Measurements from ENCODE around the gene CPT1C. TPM values are rescaled to one million over a fixed set of nuclear protein-coding genes. Genes with fewer than 3 reads are reported as not detected.
A peak's percentile ranks its signal among the peaks of the same experiment; 100 is the strongest.

The CPT1C gene
- total RNA-seq, 2 experiments from 2014 or later = 0.47 to 0.59 TPM

DNA sequence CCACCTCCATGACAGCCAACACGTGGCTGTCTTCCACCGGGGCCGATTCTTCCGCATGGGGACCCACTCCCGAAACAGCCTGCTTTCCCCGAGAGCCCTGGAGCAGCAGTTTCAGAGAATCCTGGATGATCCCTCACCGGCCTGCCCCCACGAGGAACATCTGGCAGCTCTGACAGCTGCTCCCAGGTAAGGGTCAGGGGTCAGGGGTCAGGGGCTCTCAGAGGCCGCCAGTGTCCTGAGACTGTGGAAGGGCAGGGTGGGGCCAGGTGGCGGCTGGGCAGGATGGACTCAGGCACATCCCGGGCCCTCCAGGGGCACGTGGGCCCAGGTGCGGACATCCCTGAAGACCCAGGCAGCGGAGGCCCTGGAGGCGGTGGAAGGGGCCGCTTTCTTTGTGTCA, 15.0 kb downstream of the CPT1C start:
- H3K27me3 ChIP-seq (ENCODE audit: control insufficient read depth in 1 of 2, insufficient read depth in 2 of 2, low read length in 2 of 2) = peaks cover 0 to 4% of the 10 kb centered on the region in 2 experiments
- no peaks in the 10 kb centered on the region for H3K4me1 ChIP-seq (ENCODE audit: insufficient read depth, low read length)
- Mint-ChIP-seq H3K27me3 (peaks cover 7% of the 10 kb centered on the region), H3K9me3 (no peaks in the 10 kb centered on the region), H3K4me1 (ENCODE audit: low read depth) (no peaks in the 10 kb centered on the region), H3K27ac (no peak overlapping the region), H3K36me3 (ENCODE audit: low read depth) (no peaks in the 10 kb centered on the region), H3K4me3 (no peak overlapping the region)
- no peak overlapping the region for H3K4me3 ChIP-seq (ENCODE audit: low read length)
- ChIA-PET CTCF (no interaction called here), POLR2A (no interaction called here)
- H3K27ac ChIP-seq (ENCODE audit: low read depth in 1 of 2, low read length in 2 of 2) = no peak overlapping the region
- intact Hi-C loops (cut with DNase I, micrococcal nuclease) = no loop called here
- TF ChIP-seq, protein P1, sequence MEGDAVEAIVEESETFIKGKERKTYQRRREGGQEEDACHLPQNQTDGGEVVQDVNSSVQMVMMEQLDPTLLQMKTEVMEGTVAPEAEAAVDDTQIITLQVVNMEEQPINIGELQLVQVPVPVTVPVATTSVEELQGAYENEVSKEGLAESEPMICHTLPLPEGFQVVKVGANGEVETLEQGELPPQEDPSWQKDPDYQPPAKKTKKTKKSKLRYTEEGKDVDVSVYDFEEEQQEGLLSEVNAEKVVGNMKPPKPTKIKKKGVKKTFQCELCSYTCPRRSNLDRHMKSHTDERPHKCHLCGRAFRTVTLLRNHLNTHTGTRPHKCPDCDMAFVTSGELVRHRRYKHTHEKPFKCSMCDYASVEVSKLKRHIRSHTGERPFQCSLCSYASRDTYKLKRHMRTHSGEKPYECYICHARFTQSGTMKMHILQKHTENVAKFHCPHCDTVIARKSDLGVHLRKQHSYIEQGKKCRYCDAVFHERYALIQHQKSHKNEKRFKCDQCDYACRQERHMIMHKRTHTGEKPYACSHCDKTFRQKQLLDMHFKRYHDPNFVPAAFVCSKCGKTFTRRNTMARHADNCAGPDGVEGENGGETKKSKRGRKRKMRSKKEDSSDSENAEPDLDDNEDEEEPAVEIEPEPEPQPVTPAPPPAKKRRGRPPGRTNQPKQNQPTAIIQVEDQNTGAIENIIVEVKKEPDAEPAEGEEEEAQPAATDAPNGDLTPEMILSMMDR (IDR thresholded peaks at IDR 0.05) = no peak
- DNase-seq (no peak), ATAC-seq (ENCODE audit: poor library complexity) (no peak)
- H3K9me3 ChIP-seq (ENCODE audit: control insufficient read depth in 1 of 2, insufficient read depth in 1 of 2, low read length in 2 of 2) = no peaks in the 10 kb centered on the region
- H3K36me3 ChIP-seq (ENCODE audit: insufficient read depth, low read length) = no peaks in the 10 kb centered on the region

DNA sequence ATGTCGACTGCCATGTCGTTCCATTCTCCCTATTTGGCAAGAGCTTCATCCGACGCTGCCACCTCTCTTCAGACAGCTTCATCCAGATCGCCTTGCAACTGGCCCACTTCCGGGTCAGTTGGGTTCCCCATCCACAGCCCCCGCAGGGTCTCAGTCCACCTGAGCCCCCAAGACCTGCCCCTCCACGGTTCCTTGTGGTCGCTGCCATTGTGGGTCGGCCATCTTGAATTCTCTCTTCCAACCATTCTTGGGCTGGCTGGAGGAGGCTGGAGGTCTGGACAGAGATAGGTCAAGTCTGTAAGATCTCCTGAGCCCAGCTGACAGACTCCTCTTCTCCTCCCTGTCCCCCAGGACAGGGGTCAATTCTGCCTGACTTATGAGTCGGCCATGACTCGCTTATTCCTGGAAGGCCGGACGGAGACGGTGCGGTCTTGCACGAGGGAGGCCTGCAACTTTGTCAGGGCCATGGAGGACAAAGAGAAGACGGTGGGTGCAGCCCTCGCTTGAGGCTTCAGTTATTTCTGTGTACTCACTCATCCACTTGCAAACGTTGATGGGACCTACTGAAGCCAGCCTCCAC, 19.5 kb downstream of the CPT1C start:
- Histone ChIP-seq H3K36me3 (ENCODE audit: insufficient read depth, low read length) (no peaks in the 10 kb centered on the region), H3K4me3 (ENCODE audit: low read length) (no peak overlapping the region), H3K9me3 (ENCODE audit: control insufficient read depth in 1 of 2, insufficient read depth in 1 of 2, low read length in 2 of 2) (no peaks in the 10 kb centered on the region), H3K4me1 (ENCODE audit: insufficient read depth, low read length) (no peaks in the 10 kb centered on the region), H3K27ac (ENCODE audit: low read depth in 1 of 2, low read length in 2 of 2) (no peak overlapping the region), H3K27me3 (ENCODE audit: control insufficient read depth in 1 of 2, insufficient read depth in 2 of 2, low read length in 2 of 2) (no peaks in the 10 kb centered on the region)
- ATAC-seq (ENCODE audit: poor library complexity) = no peak
- H3K4me3 Mint-ChIP-seq = no peak overlapping the region
- no peaks in the 10 kb centered on the region for H3K9me3 Mint-ChIP-seq
- intact Hi-C loops (cut with DNase I, micrococcal nuclease) = no loop called here
- no peaks in the 10 kb centered on the region for H3K4me1 Mint-ChIP-seq (ENCODE audit: low read depth)
- no peak overlapping the region for H3K27ac Mint-ChIP-seq
- H3K36me3 Mint-ChIP-seq (ENCODE audit: low read depth) = no peaks in the 10 kb centered on the region
- POLR2A ChIA-PET = no interaction called here
- no peak for DNase-seq
- TF ChIP-seq, protein P1 (IDR thresholded peaks at IDR 0.05) = no peak
- CTCF ChIA-PET = no interaction called here
- H3K27me3 Mint-ChIP-seq = no peaks in the 10 kb centered on the region

DNA sequence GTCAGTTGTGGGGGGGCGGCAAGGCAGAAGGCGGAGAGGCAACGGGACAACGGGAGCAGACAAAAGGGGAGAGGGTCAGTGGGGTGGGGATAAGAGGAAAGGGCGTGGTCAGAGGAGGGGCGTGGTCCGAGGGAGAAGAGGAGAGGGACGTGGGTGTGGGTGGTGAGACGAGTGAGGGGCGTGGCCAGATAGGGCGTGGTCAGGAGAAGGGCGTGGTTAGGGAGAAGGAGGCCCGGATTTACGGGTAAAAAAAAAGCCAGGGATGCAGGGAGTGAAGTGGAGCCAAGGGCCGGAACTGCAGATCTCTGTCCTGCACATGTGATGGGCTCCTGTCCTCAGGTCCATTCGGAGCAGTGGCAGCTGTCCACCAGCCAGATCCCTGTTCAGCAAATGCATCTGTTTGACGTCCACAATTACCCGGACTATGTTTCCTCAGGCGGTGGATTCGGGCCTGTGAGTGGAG, 21.5 kb downstream of the CPT1C start:
- intact Hi-C loops (cut with DNase I, micrococcal nuclease) = no loop called here
- ATAC-seq (ENCODE audit: poor library complexity) (no peak), DNase-seq (peak in 1 of 14 experiments; percentile 42)
- Histone ChIP-seq H3K36me3 (ENCODE audit: insufficient read depth, low read length) (no peaks in the 10 kb centered on the region), H3K27ac (ENCODE audit: low read depth in 1 of 2, low read length in 2 of 2) (no peak overlapping the region), H3K4me1 (ENCODE audit: insufficient read depth, low read length) (peaks cover 4% of the 10 kb centered on the region), H3K9me3 (ENCODE audit: control insufficient read depth in 1 of 2, insufficient read depth in 1 of 2, low read length in 2 of 2) (no peaks in the 10 kb centered on the region), H3K4me3 (ENCODE audit: low read length) (no peak overlapping the region), H3K27me3 (ENCODE audit: control insufficient read depth in 1 of 2, insufficient read depth in 2 of 2, low read length in 2 of 2) (no peaks in the 10 kb centered on the region)
- TF ChIP-seq, protein P1 (IDR thresholded peaks at IDR 0.05) = no peak
- Mint-ChIP-seq H3K4me3 (no peak overlapping the region), H3K27ac (no peak overlapping the region), H3K27me3 (no peaks in the 10 kb centered on the region), H3K36me3 (ENCODE audit: low read depth) (no peaks in the 10 kb centered on the region), H3K9me3 (no peaks in the 10 kb centered on the region), H3K4me1 (ENCODE audit: low read depth) (peaks cover 3% of the 10 kb centered on the region)
- POLR2A ChIA-PET = no interaction called here
- CTCF ChIA-PET = no interaction called here

All from CD4-positive, alpha-beta T cell (primary cell).